ENCODE results near the gene RPA3.
"Not testable (repeated sequence)": the region's sequence is repeated elsewhere in the genome, so short reads cannot be mapped to it uniquely, and the experiment has no call there.

GRCh38 chr7:7679640-7680039 lies 38.8 kb downstream of the RPA3 start:
- not testable (repeated sequence) for TF ChIP-seq CTCF, POLR2A (IDR thresholded peaks at IDR 0.05)
